Activated T-cell treated with anti-CD3 and anti-CD28 coated beads for 4 hours (primary cell): ENCODE measurements around the gene STX17.
"Not testable (repeated sequence)": the region's sequence is repeated elsewhere in the genome, so short reads cannot be mapped to it uniquely, and the experiment has no call there.

Experiments used
- DNase-seq: peaks from one replicate; pipeline ENCODE4 v3.0.0-alpha.2; 2020

Gene STX17

DNA sequence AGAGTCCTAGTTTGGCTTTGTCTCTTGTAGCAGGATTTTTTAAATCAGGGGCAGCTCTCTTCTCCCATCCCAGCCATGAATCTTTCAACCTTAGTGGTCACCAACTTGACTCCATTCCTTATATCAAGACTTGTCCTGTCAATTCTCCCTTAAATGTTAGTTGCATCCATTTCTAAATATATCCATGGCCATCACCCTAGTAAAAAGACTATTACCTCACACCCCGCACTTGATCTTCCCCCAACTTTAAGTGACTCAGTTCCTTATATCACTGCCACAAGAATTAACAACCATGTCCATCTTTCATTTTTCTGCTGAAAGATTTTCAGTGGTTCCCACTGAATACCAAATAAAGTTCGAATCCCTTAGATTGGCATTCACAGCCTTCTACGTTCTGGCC lies 67.0 kb downstream of the STX17 start:
- no peak for DNase-seq

DNA sequence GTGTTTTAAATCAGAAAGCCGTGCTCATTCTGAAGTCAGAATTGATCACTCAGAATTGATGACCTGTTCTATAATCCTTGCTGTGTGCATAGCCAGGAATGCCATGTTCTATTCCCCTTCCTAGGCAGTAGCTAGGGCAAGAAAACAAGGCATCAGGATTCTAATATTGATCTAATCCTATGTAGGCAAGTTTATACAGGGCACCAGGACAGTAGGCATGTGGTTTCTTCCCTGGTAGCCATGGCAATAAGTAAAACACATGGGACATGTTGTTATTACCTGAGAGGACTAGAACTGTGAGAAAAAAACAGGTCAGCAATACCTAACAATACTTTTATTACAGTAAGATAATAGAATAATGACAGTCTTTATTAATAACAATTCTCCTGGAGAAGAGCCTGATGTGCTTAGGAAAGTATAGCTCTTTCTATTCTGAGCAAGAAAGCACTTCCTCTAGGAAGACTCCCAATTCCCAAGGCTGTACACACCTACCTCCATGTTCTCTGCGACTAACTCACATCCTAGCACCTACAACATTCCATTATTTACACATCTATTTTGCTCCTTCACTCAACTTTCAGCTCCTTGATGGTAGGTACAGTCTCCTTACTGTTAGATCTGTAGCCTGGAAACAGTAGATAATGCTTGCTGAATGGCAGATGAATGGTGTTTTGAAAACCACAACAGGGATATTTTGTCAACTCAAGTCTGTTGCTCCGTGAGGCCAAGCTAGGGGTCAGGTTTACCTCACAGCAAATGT lies 70.8 kb downstream of the STX17 start:
- DNase-seq, result no peak

DNA sequence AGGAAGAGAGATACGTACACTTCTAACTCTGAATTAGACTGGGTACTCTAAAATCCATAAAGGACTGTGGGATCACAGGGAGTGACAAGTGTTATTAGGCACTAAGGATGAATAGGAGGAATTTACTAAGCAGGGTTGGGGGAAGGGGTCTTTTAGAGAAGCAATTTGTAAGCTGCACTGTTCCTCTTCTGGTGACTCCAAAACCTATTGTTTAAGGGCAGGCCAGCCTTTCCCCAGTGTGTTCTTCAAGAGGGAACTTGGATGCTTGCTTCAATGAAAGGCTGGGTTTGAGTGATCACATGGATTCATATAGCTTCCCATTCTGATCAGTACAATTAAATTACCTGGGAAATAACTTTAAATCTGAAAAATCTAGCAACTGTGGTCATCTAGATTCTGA lies 71.8 kb downstream of the STX17 start:
- no peak for DNase-seq

DNA sequence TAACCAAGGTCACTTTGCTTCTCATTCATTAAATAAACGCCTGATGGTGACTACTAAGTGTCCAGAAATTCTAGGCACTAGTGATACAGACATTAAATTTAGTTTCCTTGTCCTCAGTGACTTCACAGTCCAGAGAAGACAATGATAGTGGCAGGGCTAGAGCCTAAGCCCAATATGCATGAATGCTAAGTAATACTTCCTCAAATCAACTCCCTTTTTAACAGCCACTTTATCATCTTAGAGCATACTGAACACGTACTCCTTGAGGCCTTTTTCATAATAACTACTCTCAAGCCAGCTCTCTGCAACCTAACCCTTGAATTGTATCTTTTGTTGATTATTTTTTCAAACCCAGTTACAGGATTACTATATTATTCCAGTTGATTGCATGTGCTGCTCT lies 74.1 kb downstream of the STX17 start:
- no peak for DNase-seq

DNA sequence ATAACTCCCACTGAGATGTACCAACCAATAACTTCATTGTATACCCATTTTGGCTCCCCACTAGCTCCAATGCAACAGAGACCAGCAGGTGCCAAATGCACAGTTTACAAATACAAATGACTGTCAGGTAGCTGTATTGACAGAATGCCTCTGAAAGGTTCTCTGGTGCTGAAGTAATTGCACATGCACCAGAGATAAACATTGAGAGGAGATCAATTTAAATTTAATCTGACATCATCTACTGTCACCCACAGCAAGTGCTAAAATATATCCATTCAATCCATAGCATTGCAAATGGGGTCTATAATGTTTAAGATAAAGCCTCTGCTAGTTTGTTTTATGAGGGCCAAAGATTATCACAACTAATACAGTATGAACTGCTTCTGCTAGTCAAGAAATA lies 80.2 kb downstream of the STX17 start:
- DNase-seq, result no peak

DNA sequence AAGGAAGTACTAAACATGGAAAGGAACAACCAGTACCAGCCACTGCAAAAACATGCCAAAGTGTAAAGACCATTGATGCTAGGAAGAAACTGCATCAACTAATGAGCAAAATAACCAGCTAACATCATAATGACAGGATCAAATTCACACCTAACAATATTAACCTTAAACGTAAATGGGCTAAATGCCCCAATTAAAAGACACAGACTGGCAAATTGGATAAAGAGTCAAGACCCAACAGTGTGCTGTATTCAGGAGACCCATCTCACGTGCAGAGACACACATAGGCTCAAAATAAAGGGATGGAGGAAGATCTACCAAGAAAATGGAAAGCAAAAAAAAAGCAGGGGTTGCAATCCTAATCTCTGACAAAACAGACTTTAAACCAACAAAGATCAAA lies 84.1 kb downstream of the STX17 start:
- DNase-seq, result not testable (repeated sequence)

DNA sequence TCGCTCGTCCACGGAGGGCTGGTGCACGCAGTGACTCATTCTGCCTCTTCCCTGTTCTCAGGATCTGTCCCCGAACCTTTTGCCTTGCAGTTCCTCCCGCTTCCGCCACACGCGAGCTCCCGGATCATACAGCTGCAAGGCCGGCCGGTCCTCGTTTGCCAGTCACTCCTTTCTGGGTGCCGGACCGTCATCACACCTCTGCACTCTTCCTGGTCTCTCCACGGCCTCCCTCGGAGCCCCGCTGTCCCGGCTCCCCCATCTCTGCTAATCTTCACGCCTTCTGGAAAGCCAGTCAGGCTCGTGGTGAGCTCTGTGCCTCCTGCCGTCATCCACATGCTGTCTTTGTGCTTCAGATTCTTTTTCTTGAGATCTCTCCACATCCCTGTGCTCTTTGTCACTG lies 91.8 kb downstream of the STX17 start:
- DNase-seq, result no peak

DNA sequence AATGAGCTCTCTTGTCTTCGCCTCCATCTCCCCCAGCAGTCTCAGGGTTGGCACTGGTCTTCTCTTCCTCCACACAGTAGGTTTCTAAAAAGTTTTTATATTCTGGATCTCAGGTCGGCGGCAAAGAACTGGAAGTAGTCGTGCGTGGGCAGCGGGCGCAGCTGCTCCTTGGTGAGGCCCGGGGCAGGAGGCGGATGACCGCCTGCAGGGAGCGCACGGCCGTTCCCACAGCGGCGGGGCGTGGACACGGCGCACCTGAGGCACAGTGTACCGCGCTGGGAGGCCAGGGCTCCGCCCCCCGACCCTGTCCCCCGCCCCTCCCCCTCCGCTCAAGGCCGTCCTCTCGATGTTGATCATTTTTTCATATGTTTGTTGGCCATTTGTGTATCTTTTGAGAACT lies 92.4 kb downstream of the STX17 start:
- DNase-seq, result no peak

DNA sequence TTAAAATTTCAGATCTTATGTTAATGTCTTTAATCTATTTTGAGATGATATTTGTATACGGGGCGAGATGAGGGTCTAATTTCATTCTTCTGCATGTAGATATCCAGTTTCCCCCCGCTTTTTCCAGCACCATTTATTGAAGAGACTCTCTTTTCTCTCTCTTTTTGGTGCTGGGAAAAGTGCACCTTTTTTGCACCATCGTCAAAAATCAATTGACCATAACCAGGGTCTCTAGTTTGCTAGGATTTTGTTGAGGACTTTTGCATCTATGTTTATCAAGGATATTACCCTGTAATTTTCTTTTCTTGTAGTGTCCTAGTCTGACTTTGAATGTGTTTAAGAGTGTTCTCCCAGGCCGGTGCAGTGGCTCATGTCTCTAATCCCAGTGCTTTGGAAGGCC lies 93.3 kb downstream of the STX17 start:
- no peak for DNase-seq

DNA sequence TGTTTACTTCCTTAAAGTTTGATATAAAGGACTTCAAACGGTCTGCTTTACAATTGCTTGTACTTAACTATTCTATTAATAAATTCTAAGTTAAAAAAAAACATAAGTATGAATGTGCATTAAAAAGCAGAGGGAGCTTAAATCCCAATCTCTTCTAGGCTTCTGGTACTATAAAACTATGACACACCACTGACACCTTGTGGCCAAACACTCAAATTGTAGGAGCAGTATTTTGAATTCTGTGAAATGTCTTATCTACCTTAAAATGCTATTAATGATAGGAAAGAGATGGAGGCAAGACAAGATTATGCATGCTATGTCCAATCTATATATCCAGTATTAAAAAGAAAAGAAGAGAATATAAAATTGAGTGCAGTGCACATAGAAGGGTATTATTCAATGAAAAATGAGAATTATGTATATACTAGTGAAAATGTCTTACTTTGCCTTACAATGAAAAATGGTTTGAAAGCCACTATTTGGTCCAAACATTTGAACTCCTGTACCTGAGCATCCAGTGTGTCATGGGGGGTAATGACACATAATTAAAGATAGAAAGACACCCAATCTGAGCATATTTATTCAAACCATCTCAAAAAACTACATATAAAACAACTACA lies 104.7 kb downstream of the STX17 start:
- DNase-seq, result peak; percentile 25

DNA sequence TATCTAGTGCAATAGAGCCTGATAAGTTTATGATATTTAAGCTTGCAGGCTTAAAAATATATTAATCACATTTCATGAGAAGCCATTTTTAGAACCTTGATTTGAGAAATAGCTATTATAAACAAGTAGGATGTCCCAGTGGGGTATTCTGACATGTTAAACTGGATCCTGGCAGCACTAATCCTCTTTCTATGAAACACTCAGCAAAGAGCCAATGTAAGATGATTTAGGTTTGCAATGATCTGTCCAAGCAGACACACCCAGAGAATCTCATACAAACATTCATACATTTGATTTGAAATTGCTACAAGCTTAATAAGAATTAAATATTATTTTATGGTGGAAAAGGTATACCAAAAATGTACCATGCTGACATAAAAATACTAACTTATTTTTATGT lies 105.8 kb downstream of the STX17 start:
- no peak for DNase-seq

DNA sequence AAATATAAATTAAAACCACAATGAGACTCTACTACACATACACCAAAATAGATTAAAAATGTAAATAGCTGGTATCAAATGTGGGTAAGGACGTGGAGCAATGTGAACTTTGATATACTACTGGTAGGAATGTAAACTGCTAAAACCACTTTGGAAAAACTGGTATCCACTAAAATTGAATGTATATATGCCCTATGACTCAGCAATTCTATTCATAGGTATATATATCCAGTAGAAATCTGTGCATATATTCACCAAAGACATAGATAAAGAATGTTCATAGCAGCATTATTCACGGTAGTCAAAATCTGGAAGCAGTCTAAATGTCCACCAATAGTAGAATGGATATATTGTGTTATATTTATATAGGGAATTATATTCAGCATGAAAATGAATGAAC lies 107.1 kb downstream of the STX17 start:
- DNase-seq, result no peak

DNA sequence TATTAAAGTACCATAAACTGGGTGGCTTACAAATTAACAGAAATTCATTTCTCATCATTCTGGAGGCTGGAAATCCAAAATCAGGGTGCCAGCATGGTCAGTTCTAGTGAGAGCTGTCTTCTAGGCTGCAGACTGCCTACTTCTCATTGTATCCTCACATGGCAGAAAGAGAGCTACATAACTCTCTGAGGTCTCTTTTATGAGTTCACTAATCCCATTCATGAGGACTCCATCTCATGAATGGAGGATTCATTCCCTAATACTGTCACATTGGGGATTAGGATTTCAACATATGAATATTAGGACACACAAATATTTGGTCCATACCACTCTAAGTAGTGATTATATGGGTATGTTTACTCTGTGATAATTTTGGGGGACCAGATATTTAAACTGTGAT lies 108.4 kb downstream of the STX17 start:
- no peak for DNase-seq

DNA sequence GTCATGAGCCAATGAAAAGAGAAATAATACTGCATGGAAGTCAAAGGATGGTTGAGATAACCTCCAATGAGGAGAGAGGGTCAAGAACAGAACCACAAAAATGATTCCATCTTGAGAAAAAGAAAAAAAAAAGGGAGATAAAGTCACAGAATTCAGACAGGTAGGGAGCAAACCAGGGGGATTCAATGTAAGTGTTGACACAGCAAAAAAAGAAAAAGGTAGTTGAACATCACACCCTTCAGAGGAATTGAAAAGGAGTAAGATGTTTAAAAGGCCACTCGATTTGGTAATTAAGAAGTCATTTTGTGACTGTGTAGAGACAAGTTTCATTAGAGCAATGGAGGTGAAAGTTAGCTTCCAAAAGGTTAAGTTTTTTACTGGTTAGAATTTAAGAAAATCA lies 113.1 kb downstream of the STX17 start:
- DNase-seq, result no peak
